ENCODE results near the gene CFAP299.
"Not testable (repeated sequence)": the region's sequence is repeated elsewhere in the genome, so short reads cannot be mapped to it uniquely, and the experiment has no call there.

CFAP299 gene

DNA sequence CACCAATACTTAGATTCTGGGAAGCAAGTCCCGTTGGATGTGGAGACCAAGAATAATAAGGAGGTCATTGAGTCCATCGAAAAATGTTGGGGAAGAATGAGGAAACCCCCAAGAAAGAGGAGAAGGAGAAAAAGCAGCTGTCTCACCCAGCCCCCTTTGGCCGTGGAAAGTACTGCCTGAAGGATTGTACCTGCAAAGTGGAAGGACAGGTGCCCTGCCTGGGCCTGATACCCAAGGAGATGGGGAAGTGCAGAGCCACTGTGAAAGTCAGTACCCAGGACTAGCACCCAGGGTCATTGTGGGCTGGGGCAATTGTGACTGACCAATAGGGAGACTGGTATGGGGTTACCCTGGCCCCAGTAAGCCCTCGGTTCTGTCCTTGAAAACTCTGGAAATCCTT is 13.8 kb upstream of the CFAP299 start:
- in situ Hi-C loops (cut with MboI; ENCODE audit: low pct_unique_long_range_greater_than_20kb, low sequenced_read_pairs) = no loop called here
- DNase-seq = no peak

DNA sequence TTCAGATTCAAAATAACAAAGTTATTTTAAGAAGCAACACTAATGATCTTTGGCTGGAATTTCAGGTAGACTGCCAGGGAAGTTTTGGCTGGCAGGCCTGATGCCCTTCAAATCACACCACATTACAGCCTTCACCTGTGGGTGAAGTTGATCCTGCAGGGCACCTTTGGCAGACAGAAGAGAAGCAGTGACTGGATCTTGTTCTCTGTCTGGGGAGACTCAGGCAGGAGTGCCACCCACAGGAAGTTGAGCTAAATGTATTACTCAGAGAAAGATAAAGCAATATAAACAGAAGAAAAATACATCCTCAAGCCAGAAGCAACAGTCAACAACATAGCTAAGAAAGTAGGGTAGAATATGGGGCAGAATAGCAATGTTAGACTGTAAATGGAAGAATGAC is 12.8 kb upstream of the CFAP299 start:
- in situ Hi-C loops (cut with MboI; ENCODE audit: low pct_unique_long_range_greater_than_20kb, low sequenced_read_pairs) = no loop called here
- DNase-seq = peak; percentile 5

DNA sequence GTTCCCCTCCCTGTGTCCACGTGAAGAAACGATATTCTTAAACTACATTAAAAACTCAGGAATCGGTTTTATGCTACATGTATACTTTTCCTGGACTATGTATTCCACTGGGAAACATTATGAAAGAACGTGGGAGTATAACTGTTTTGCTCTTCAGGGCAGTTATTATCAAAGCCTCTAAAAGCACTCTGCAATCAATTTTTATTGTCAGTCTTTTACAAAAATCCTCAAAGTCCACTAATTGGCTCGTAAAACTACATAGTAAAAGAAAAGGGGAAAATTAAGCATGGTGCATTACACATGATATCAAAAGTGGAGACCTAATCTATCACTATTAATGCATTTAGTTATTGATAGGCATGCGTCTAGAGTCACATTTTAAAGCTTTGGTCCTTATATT is 11.4 kb upstream of the CFAP299 start:
- DNase-seq = no peak
- in situ Hi-C loops (cut with MboI; ENCODE audit: low pct_unique_long_range_greater_than_20kb, low sequenced_read_pairs) = no loop called here

DNA sequence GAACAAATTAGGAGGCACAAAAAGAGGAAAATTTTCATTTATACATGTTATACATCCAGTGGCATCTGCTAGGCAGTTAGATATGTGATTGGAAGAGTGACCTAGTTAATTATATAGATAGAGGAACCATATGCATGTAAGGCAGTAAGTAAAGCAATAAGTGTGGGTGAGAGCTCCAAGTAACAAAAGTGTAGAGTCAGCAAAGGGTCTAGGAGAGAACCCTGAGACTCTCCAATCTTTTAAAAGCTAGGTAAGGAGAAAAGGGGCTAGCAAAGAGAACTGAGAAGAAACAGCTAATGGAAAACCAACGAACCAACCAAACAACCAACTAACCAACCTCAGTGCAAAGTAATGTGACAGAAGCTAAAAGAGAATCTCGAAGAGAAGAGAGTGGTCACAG is 3.8 kb upstream of the CFAP299 start:
- in situ Hi-C loops (cut with MboI; ENCODE audit: low pct_unique_long_range_greater_than_20kb, low sequenced_read_pairs) = loop anchor here (25.0 kb wide), 1 partner anchor 1369 kb away; no protein-coding TSS in a partner anchor
- DNase-seq = no peak

DNA sequence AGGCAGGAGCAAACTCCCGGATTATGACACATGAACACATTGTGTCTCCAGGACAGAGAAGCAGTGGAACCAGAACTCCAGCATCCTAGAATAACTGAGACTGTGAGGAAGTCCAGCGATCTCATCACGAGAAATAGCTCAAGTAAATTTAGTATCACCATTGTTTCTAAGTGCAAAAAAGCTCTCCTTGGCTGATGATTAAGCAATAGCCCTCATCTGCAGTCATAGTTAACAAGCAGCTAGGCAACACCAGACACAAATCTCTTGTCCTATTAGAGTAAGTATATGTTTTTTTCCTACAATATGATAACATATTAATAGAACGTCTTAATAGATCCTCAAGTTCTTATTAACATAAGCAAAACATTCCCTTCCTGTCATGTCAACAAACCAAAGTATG is 2.4 kb upstream of the CFAP299 start:
- no peak for DNase-seq
- in situ Hi-C loops (cut with MboI; ENCODE audit: low pct_unique_long_range_greater_than_20kb, low sequenced_read_pairs) = loop anchor here (25.0 kb wide), 1 partner anchor 1371 kb away; no protein-coding TSS in a partner anchor

DNA sequence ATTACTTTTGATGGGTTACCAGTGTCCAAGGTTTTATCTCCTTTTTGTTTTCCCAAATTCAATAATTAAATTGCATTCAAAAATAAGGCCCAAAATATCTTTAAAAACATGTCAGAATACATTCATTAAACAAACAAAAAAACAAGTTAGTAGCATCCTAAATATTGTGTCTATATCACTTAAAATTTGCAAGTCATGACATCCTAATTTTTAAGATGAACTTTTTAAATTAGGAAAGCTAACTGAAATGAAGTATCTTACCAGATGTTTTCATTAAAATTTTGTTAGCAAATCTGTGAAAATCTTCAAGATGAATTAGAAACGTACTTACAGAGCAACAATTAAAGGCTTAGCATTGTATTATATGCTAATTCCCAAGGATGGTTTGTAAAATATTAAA is 962 bp upstream of the CFAP299 start:
- no peak for DNase-seq
- in situ Hi-C loops (cut with MboI; ENCODE audit: low pct_unique_long_range_greater_than_20kb, low sequenced_read_pairs) = loop anchor here (25.0 kb wide), 1 partner anchor 1372 kb away; no protein-coding TSS in a partner anchor

DNA sequence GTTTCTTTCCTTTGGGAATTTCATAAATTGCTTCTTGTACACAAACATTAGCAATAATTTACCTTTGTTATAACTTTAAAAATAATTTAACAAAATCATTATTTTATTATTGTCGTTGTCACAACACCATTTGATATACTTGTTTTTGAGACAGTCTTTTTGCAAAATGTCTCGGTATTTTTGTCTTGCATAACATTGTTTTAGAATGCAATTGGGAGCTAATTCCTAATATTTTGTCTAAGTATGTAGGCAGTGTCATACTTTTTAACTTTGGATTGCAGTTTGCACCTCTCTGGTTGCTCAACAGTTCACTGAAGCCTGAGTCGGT is 340 bp upstream of the CFAP299 start:
- in situ Hi-C loops (cut with MboI; ENCODE audit: low pct_unique_long_range_greater_than_20kb, low sequenced_read_pairs) = loop anchor here (25.0 kb wide), 1 partner anchor 1373 kb away; no protein-coding TSS in a partner anchor
- no peak for DNase-seq

DNA sequence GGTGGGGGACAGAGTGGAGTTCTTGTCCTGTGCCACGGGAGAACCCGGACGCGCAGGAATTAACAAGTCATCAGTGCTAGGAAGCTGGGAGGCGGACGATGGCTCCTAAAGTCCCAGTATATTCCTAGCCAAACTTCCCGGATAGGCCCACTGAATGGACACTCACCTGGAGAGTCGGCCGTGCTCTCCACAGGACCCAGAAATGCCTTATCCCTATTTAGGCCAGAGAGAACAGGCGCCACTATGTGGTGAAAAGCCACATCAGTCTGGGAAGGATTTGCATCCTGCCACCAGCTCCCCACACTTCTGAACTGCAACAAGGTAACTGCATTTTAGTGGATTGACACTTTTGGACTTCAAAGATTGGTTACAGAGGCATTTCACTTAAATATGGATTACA is 1.1 kb downstream of the CFAP299 start:
- in situ Hi-C loops (cut with MboI; ENCODE audit: low pct_unique_long_range_greater_than_20kb, low sequenced_read_pairs) = loop anchor here (25.0 kb wide), 1 partner anchor 1374 kb away; no protein-coding TSS in a partner anchor
- DNase-seq = peak; percentile 57

DNA sequence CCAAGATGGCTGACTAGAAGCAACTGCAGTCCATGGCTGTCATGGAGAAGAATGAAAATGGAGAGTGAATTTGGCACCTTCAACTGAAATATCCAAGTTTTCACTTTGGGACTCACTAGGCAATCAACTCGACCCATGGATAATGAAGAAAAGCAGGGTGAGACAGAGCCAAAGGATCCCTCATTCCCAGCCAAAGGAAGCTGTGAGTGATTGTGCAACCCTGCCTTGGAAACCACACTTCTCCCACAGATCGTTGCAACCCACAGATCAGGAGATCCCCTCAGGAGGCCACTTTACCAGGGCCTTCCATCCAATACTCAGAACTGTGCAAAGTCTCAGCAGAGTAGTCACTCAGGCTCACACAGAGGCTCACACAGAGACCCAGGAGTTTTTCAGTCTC is 4.5 kb downstream of the CFAP299 start:
- DNase-seq = no peak

DNA sequence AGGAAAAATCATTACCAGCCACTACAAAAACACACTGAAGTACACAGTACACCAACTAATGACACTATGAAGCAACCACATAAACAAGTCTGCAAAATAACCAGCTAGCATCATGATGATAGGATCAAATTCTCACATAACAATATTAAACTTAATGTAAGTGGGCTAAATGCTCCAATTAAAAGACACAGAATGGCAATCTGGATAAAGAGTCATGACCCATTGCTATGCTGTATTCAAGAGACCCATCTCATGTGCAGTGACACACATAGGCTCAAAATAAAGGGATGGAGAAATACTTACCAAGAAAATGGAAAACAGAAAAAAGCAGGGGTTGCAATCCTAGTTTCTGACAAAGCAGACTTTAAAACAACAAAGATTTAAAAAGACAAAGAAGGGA is 7.2 kb downstream of the CFAP299 start:
- in situ Hi-C loops (cut with MboI; ENCODE audit: low pct_unique_long_range_greater_than_20kb, low sequenced_read_pairs) = loop anchor here (25.0 kb wide), 1 partner anchor 1380 kb away; no protein-coding TSS in a partner anchor
- DNase-seq = not testable (repeated sequence)

More for the DNA sequence above, 4.5 kb downstream of the CFAP299 start:
- in situ Hi-C loops (cut with MboI; ENCODE audit: low pct_unique_long_range_greater_than_20kb, low sequenced_read_pairs) = loop anchor here (25.0 kb wide), 1 partner anchor 1378 kb away; no protein-coding TSS in a partner anchor

DNA sequence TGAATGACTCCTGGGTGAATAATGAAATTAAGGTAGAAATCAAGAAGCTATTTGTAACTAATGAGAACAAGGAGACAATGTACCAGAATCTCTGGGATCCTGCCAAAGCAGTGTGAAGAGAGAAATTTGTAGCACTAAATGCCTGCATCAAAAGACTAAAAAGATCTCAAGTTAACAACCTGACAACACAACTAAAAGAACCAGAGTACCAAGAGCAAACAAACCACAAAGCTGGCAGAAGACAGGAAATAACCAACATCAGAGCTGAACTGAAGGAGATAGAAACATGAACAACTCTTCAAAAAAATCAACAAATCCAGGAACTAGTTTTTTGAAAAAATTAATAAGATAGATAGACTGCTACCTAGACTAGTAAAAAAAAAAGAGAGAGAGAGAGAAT is 8.4 kb downstream of the CFAP299 start:
- DNase-seq = no peak

DNA sequence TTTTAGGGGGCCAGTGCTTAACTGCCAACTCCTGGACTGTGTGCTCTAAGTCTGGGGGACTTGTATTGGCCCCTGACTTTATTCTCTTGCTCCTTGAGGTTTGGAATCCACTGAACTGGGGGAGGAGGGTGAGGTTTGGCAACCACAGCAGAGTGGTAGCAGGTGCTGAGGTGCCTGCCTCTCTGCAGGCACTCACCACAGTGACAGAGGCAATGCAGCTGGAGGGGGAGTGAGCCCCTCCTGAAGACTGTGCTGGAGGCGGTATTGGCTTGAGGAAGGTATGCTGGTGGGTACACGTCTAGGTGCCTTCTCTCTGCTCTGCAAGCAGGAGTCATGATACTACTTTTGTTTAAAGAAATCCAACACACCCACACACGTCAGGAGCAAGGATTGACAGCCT is 24.6 kb downstream of the CFAP299 start:
- no peak for DNase-seq
- in situ Hi-C loops (cut with MboI; ENCODE audit: low pct_unique_long_range_greater_than_20kb, low sequenced_read_pairs) = loop anchor here (25.0 kb wide), 1 partner anchor 677 kb away; the partner anchor contains the start of gene BMP3

More for the DNA sequence above, 8.4 kb downstream of the CFAP299 start:
- in situ Hi-C loops (cut with MboI; ENCODE audit: low pct_unique_long_range_greater_than_20kb, low sequenced_read_pairs) = loop anchor here (25.0 kb wide), 1 partner anchor 1382 kb away; no protein-coding TSS in a partner anchor

DNA sequence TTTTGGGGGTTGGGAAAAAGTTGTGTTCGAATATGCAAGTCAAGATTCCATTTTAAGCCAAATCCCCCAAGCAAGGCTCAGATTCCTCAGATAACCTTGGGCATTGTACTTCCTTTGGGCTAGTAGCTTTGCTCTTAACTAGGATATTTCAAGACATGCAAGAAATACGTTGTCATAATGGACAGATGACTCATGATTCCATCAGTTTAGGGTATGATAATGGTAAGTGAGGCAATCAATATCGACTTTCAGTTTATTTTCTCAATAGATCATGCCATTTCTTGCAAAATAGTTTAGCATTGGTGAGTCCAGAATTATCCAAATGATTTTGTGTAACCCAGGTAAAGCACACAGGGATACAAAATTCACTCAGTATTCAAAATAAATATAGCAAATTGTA is 25.4 kb downstream of the CFAP299 start:
- in situ Hi-C loops (cut with MboI; ENCODE audit: low pct_unique_long_range_greater_than_20kb, low sequenced_read_pairs) = loop anchor here (25.0 kb wide), 1 partner anchor 676 kb away; the partner anchor contains the start of gene BMP3
- no peak for DNase-seq

DNA sequence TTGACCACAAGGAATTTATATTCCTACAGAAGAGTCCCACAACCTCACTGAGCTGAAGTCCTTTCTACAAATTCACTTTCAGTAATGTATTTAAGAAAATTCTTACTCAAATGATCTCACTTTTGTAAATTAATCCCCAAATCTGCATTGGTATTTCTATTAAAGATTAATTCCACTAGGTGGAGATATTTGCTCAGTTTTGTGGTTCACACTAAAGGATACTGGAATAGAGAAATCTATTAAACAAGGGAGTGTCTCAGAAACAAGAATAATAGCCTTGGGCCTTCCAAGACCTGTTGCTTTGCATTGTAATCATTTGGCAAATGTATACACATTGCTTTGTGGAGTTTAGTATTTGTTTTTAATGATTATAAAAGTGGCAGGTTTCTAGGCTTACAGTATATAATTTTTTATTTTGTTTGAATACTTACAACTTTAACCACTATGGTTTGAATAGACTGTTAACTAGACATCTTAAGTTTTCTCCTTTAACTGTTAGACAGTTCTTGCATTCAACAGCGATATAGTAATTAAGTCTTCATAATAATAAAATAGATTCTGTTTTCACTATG is 25.9 kb downstream of the CFAP299 start:
- peak; percentile 18 for DNase-seq
- in situ Hi-C loops (cut with MboI; ENCODE audit: low pct_unique_long_range_greater_than_20kb, low sequenced_read_pairs) = loop anchor here (25.0 kb wide), 1 partner anchor 676 kb away; the partner anchor contains the start of gene BMP3

DNA sequence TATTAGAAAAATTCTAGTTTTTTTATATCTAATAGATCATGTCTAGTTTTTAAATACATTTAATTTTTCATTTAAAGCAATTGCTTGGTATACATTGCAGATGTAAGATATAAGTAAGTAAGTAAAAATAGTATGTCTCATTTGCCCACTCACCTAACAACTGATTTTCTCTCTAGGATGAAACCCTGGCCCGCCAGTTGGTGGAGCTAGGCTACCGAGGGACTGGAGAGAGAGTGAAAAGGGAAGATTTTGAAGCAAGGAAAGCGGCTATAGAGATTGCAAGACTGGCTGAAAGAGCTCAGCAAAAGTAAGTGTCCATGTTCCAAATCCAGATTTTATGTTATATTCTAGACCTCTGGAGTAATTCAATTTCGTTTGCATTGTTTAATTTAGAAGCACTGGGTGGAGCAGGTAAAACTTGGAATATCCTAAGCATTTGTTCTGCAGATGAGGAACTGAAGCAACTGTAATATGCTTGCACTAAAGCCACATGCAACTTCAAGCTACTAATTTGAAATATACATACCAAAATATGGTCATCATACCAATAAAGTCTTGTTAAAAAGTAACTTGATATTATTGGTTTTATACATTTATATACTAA is 27.1 kb downstream of the CFAP299 start:
- peak; percentile 59 for DNase-seq
- in situ Hi-C loops (cut with MboI; ENCODE audit: low pct_unique_long_range_greater_than_20kb, low sequenced_read_pairs) = loop anchor here (25.0 kb wide), 1 partner anchor 675 kb away; the partner anchor contains the start of gene BMP3

DNA sequence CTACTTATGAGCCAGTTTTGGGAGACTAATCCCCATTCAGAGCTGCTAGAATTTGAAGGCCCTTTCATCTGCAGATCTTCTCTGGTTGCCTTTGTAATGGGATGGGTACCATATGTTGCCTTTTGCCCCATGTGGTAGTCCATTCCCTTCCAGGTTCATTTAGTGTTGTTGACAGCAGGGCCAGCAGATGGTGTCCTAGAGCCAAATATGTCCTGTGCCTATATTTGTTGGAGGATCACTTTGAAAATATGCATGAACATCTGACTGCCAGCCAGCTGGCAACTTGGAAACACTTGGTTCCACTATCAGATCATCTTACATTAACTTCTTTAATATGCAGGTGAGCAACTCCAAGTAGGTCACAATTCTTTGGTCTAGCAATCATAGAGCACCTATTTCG is 30.4 kb downstream of the CFAP299 start:
- in situ Hi-C loops (cut with MboI; ENCODE audit: low pct_unique_long_range_greater_than_20kb, low sequenced_read_pairs) = loop anchor here (25.0 kb wide), 1 partner anchor 671 kb away; the partner anchor contains the start of gene BMP3
- DNase-seq = peak; percentile 51

DNA sequence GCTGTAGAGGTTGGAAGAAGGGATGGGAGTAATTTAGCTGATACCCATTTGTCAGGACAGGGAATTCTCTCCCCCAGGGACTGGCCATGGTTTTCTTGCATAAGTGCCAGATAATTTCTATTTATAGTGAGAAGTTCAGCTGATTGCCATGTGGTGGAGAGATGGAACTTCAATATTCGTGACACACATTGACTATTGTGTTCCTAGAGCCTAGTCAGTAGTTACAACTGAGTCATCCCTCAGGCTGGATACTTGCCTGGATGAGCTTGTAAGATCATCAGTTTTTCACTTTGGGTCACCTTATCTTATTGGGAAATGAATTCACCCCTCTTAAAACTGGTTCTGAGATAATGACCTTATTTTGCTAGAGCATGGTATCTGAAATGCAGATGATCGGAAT is 32.2 kb downstream of the CFAP299 start:
- in situ Hi-C loops (cut with MboI; ENCODE audit: low pct_unique_long_range_greater_than_20kb, low sequenced_read_pairs) = loop anchor here (25.0 kb wide), 1 partner anchor 670 kb away; the partner anchor contains the start of gene BMP3
- no peak for DNase-seq

DNA sequence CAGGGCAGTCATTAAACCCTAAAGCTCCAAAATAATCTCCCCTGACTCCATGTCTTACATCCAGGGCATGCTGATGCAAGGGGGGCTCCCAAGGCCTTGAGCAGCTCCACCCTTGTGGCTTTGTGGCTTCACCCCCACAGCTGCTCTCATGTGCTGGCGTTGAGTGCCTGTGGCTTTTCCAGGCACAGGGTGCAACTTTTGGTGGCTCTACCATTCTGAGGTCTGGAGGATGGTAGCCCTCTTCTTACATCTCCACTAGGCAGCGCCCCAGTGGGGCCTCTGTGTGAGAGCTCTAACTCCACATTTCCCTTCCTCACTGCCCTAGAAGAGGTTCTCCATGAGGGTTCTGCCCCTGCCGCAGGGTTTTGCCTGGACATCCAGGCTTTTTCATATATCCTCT is 35.1 kb downstream of the CFAP299 start:
- no peak for DNase-seq
- in situ Hi-C loops (cut with MboI; ENCODE audit: low pct_unique_long_range_greater_than_20kb, low sequenced_read_pairs) = loop anchor here (25.0 kb wide), 1 partner anchor 667 kb away; the partner anchor contains the start of gene BMP3

DNA sequence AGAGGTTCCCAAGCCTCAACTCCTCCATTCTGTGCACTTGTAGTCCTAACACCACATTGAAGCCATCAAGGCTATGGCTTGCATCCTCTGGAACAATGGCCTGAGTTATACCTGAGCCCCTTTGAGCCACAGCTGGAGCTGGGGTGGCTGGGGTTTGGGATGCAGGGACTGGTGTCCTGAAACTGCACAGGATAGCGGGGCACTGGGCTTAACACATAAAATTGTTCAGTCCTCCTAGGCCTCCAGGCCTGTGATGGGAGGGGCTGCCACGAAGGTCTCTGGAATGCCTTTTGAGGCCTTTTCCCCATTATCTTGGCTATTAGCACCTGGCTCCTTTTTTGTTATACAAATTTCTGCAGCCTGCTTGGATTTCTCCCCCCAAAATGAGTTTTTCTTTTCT is 35.5 kb downstream of the CFAP299 start:
- DNase-seq = no peak
- in situ Hi-C loops (cut with MboI; ENCODE audit: low pct_unique_long_range_greater_than_20kb, low sequenced_read_pairs) = loop anchor here (25.0 kb wide), 1 partner anchor 666 kb away; the partner anchor contains the start of gene BMP3

DNA sequence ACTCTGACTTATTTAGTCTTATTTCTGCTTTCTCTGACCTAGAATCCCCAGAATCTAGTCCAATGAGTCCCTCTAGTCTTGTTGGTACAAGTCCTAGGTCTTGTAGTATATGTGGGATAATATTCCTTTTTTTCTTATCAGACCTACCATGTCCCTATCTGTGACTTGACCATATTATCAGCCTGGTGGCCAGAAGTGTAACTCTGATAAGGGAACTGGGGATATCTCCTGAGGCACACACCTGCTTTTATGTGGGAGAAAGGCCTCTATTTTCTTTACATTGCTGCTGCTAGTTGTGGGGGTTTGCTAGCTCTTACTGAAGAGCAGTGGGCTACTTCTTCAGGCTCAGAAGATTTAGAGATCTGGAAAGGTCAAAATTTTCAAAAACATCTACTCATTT is 38.6 kb downstream of the CFAP299 start:
- DNase-seq = no peak
- in situ Hi-C loops (cut with MboI; ENCODE audit: low pct_unique_long_range_greater_than_20kb, low sequenced_read_pairs) = loop anchor here (25.0 kb wide), 1 partner anchor 663 kb away; the partner anchor contains the start of gene BMP3
